Limb (tissue), 2 donors: ENCODE results near the gene MON1B.
A peak's percentile ranks its signal among the peaks of the same experiment; 100 is the strongest.
"Not testable (repeated sequence)": the region's sequence is repeated elsewhere in the genome, so short reads cannot be mapped to it uniquely, and the experiment has no call there.

Source experiments
- DNase-seq, 2 donors: peaks; one replicate each; pipeline ENCODE4 v3.0.0-alpha.2; 2016; ENCODE audit errors: extremely low spot score in 2 of 2

Gene MON1B

DNA sequence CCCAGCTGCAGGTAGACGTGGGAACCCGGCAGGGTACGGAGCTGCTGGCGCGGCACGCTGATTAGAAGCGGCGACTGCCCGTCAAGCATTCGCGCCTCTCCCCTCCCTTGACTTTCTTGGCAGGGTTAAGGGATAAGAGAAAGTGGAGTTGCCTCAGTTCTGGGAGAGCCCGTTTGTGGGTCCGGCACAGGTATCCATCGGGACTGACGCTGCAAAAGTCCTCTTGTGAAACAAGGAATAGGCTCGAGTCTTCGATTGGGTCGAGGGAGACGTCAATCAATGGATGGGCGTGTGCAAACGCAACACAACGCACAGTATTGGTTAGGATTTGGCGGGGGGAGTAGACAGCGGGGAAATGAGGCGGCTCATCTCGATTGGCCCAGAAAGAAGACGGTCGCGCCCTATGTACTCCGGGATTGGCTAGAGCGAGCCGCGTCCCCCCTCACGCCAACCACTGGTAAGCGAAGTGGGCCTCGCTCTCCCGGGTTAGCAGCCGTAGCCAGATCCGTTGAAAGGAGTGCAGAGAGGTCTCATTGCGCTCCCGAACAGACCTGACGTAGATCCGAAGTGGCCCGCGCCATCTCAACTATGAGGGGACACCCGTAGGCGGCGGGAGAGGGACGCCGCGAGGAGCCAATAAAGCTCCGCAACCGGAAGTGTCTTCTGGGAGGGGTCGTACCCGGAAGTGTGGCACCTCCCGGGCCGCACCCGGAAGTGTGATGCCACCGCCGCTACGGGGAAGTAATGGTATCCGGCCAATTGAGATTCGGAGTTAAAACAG, at the start of gene MON1B:
MON1B (plus strand) TSS at position 713 of the 781 bp plus-strand sequence. CDS start 296 bp downstream, outside the sequence.
- DNase-seq = peak; percentile 96 to 99

DNA sequence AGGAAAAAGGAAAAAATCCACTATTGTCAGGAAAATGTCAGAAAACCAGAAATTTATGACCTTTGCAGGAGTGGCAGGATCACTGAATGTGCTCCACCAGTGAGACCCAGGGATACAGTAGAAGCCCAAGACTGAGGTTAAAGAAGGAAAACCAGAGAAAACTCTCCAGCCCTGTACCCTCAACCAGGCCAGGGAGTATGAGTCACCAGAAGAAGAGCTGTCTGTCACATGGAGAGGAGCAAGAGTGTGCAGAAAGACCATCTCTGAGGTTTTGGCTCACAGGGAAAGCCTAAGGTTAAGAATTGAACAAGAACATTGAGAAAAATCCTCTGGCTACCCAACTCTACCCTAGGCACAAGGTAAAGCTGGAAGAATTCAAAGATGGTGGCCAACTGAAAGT, 47.6 kb upstream of the MON1B start:
- DNase-seq = no peak

DNA sequence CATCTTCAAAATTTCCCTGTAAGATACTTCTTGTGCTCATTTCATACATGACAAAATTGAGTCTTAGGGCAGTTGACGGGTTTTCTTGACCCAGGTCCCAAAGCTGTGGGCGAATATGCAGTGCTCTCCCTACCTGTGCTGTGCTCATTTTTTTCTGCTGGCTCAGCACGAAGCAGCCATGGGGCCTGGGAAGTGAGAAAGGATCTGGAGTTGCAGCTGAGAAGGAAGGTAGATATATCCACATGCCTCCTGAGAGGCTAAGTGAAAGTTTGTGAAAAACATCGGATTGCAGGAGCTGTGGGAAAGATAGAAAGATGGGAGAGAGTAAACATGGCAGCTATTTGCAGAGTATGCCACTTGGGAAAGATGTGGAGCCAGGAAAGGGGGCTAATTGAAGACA, 42.9 kb upstream of the MON1B start:
- DNase-seq = no peak

DNA sequence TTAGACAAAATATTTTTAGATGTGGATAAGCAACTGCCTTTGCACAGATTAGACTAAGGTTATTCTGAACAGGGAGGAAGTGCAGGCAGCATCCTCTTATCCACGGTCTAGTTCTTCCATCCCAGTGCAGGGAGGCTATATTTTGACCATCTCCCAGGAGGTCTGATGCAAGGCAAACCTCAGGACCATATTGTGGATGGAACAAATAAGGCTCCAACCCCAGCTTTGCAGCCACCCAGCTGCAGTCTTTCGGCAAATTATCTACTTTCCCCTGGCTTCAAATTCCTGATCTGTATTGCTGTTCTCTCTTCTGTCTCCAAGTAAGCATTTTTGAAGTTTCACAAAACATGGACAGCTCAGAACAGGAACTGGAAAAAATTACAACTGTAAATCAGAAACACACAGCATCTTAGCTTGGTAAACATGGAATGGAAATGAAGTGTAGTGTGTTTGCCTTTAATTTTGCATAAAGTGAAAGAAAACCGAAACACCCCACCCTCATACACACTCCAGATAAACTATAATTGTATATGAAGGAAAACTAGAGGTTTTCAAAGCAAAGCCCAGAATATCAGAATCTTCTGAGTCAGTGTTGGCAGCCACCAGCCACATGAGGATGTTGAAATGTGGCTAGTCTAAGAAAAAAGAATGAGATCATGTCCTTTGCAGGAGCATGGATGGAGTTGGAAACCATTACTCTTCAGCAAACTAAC, 33.5 kb upstream of the MON1B start:
- no peak for DNase-seq

DNA sequence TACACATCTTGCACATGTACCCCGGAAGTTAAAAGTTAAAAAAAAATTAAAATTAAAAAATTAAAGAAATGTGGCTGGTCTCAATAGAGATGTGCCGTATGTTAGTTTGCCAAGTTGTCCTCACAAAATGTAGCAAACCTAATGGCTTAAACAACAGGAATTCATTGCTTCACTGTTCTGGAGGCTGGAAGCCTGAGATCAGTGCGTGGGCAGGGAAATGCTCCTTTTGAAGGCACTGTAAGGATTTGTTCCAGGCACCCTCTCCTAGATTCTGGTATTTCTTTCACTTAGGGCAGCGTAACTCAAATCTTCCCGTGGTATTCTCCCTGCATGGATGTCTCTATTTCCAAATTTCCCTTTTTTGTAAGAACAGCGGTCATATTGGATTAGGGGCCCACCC, 32.7 kb upstream of the MON1B start:
- no peak for DNase-seq

DNA sequence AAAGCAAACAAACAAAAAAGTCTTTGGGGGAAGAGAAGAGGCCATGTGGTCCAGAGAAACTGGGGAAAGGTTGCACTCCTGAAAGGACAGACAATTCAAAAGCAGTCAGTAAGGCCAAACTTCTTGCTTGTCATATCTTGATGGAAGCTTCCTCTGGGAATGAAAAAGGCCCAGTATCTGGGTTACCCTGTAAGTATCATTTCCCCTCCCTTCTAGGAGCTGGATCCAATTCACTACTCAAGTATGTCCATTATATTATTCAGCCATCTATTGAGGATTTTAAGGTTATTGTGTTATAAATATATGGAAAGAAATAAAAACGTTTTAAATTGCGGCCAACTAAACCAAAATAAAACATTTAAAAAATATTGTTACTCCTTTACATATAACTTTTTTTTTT, 26.0 kb upstream of the MON1B start:
- no peak for DNase-seq

DNA sequence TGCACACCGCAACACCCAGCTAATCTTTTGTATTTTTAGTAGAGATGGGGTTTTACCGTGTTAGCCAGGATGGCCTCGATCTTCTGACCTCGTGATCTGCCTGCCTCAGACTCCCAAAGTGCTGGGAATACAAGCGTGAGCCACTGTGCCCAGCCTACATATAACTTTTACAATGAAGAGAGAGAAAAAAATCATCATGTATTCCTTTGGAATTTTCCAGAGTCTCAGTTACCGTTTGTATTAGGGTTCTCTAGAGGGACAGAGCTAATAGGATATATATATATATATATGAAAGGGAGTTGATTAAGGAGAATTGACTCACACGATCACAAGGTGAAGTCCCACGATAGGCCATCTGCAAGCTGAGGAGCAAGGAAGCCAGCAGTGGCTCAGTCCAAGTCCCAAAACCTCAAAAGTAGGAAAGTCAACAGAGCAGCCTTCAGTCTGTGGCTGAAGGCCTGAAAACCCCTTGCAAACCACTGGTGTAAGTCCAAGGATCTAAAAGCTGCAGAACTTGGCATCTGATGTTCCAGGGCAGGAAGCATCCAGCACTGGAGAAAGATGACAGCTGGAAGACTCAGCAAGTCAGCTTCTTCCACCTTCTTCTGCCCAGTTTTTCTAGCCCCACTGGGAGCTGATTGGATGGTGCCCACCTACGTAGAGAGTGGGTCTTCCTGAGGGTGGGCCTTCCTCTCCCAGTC, 25.3 kb upstream of the MON1B start:
- DNase-seq = peak in 1 of 2 donors; percentile 34

DNA sequence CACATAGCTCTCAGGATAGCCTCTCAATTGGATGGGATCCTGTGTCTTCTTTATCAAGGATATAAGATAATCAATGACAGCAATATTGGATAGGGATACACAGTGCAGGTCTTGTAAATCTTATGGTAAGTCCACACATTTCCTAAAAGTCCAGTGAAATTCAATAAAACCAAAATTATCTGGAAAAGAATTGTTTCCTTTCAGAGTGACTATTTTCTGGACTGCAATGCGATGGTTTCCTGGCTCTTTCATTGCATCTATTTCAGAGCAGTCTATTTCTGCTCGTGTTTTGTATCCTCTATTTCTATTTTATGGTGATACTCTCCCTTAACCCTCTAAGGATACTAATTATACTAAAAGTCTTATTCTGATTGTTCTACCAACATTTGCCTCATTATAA, 24.3 kb upstream of the MON1B start:
- no peak for DNase-seq

DNA sequence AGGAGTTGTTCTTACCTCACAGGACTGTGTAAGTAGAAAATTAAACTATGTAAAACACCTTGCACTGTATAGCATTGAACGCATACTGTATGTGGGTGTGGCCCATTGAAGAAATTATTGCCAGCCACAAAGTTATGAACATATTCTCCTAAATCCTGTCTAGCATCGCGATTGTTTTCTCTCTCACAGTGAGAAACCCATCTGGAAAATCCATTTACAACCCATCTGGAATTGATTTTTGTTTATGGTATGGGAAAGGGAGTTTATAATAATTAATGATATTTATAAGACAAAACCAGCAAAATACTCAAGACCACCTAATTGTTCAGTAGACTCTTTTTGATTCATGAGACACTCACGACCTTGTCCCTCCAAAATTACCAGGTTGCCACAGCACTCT, 22.1 kb upstream of the MON1B start:
- DNase-seq = peak in 1 of 2 donors; percentile 36

DNA sequence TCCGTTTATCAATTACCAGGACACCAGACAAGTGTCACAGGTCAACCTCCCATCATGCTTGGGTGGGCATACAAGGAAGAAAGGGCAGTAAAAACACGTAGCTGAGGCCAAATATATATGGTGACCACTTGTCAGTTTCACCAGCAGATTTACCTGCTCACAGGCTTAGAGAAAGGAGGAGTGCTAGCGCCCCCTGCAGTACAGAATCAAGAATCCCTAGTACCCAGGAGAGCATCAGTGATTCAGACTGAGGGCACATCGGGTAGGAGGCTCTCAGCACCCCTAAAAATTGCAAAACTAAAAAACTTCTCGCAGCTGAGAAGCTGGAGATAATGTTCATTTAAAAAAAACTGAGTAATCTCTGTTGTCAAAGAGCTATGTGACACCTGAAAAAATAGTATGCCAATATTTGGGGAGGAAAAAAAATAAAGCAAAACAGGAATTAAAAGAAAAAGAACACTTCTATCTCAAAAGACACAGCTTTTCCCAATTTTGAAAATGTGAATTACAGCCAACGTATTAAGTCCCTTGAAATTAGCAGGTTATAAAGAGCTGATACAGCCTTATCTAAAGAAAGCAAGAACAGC, 21.2 kb upstream of the MON1B start:
- peak in 1 of 2 donors; percentile 56 for DNase-seq

DNA sequence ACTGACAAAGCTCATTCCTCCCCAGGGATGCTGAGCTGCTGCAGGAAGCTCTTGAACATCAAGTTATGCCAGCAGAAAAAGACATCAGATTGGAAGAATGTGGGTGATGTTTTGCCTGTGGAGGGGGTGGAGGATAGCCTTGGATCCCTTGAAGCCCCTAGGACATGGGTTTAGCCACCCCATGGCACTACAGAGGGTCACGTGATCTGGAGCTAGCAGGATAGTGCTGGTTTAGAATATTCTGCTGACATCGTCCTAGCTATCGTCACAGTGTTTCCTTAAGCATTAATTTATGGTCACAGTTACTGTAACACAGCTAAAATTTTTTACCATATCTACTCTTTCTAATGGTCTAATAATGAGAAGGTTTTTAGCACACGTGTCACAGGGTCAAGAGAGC, 20.2 kb upstream of the MON1B start:
- DNase-seq = no peak

DNA sequence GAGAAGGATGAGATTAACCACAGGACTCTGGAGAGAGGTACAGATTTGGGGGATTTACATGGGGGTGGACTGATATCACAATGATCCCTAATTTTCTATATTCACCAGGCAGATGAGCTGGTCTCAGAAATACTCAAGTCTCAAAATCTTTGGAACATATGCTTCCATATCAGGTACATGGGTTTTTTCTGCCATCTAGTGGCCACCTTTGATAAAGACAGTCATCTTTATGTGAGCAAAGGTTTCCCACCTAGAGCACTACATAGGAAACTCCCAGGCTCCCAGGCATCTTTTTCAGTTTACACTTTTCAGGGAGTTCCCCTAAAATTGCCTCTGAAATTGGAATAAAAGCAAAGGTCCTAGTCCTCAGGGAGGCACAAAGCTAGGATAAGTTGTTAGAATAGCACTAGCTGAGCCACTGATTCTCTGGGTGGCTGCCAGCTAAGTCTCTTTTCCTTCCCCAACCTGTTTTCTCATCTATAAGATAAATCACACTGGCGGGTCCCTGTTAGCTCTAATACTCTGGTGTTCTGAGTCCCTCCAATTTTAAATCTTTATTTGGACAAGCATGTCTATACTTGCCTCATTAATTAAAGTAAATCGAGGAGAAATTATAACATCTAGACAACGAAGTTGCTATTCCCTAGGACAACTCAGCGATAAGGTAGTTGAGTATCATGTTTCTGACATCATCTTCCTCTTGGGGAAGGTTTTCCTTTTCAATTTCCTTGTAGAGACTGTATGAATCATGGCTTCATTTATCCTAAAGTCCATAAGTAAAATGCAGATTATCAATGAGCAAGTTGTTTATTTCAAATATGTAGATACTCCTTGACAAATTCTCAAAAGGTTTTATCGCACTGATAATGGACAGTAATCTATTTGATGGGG, 19.0 kb upstream of the MON1B start:
- DNase-seq = peak in 1 of 2 donors; percentile 71

DNA sequence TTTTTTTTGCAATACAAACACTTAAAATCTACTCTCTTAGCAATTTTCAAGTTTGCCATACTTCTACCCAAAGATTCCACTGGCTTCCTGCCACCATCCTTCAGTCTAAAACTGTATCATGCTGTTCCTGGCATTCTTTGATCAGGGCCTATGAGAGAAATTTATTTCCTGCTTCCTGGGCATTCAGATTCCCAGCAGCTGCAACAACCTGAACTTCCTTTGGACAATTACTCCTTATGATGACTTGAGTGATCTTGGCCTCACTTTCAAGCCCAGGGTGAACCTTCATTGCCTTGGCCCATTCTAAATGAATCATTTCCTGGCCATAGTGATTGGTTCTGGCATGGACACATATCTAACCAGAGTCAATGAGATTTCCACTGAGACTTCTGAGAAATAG, 18.0 kb upstream of the MON1B start:
- DNase-seq = no peak

DNA sequence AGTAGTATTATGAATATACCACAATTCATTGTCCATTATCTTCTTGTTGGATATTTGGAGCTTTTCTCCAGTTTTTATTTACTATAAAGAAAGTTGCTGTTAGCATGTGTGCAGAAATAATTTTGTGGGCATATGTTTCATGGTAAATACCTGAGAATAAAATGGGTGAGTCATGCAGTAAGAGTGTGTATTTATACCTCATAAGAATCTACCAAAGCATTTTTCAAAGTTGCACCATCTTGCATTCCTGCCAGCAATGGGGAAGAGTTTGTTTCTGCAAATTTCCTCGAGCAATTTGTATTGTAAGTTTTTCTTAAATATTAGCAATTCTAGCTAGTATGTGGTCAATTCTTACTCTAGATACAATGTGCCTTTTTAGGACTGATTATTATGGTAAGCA, 7.9 kb upstream of the MON1B start:
- no peak for DNase-seq

DNA sequence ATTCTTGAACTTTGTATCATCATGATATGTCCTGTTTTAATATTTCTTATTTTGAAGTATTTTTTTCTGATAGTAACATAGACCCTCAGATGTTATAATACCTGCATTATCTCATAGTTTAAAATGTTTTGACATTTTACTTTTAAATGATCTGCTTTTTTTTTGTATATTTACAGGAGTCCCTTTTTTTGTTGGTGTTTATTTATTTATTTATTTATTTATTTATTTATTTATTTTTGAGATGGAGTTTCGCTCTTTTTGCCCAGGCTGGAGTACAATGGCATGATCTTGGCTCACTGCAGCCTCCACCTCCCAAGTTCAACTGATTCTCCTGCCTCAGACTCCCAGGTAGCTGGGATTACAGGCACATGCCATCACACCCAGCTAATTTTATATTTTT, 4.7 kb upstream of the MON1B start:
- not testable (repeated sequence) for DNase-seq

DNA sequence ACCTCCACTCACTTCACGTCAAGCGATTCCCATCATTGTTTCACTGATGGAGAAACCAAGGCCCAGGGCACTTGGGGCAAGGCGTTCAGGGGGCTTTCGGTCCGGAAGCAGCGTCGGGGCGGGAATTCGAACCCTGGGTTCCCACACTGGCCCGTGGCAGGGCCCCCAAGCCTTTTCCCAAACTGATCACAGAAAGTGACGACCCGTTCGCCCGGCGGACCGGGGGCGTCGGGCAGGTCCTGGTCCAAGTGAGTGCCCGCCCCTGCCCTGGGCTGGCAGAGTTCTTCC, 856 bp upstream of the MON1B start:
- no peak for DNase-seq

DNA sequence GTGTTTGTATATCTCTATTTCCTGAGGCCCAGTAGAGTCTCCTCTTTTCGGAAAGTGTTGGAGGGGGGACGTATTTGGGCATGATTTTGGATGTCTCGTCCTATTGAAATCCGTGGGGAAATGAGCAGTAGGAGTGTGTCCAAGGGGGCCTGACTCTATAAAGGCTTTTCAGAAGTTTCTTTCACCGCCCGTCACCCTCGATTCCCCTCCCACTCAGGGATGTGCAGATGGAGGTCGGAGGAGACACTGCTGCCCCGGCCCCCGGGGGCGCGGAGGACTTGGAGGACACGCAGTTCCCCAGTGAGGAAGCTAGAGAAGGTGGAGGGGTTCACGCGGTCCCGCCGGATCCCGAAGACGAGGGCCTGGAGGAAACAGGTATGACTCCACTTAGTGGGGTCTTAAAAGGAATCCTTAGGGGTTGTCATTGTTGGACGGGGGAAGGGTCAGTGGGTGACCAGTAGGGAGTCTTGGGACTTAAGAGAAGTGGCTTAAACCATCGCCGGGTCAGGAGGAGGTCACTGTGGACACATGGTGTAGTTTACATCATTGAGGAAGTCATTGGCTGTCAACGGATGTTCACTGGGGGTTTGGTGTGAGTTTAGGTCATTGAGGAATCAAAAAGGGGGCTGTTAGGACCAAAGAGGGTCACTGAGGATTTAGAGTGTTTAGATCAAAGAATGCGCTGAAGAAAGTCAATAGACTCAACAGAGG, 424 bp downstream of the MON1B start:
- DNase-seq = peak in 1 of 2 donors; percentile 62

DNA sequence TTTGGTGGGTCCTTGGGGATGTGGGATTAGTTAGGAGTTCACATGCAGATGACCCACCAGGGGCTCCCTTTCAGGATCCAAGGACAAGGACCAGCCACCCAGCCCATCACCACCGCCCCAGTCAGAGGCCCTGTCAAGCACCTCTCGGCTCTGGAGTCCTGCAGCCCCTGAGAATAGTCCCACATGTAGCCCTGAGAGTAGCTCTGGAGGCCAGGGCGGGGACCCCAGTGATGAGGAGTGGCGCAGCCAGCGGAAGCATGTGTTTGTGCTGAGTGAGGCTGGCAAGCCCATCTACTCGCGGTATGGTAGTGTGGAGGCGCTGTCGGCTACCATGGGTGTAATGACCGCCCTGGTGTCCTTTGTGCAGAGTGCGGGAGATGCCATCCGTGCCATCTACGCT, 2.4 kb downstream of the MON1B start:
- DNase-seq = no peak

DNA sequence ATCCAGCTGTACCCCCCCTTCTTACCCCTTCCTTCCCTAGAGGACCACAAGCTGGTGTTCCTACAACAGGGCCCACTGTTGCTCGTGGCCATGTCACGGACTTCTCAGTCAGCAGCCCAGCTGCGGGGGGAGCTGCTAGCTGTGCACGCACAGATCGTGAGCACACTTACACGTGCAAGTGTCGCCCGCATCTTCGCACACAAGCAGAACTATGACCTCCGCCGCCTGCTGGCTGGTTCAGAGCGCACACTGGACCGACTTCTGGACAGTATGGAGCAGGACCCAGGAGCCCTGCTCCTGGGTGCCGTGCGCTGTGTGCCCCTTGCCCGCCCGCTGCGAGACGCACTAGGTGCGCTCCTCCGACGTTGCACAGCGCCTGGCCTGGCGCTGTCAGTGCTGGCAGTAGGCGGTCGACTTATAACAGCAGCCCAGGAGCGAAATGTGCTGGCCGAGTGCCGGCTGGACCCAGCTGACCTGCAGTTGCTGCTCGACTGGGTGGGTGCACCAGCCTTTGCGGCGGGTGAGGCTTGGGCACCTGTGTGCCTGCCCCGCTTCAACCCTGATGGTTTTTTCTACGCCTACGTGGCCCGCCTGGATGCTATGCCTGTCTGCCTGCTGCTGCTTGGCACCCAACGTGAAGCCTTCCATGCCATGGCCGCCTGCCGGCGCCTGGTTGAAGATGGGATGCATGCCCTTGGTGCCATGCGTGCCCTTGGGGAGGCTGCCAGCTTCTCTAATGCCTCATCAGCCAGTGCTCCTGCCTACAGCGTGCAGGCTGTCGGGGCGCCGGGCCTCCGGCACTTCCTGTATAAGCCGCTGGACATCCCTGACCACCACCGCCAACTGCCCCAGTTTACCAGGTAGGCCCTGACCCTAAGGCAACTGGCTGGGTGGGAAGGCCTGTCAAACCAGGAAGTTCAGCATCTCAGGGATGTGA, 3.6 kb downstream of the MON1B start:
- DNase-seq = no peak
